Breast epithelium (tissue), 3 donors: ENCODE results near the gene PKM.

Experiments used
- CTCF ChIP-seq, 3 donors: fragments of 450-650 bp; IDR thresholded peaks; one replicate each; pipeline ENCODE4 v1.5.1; 2016 to 2017; ENCODE audit warnings: antibody characterized with exemption in 3 of 3, mild to moderate bottlenecking in 3 of 3, moderate library complexity in 3 of 3
- POLR2A ChIP-seq: fragments of 450-650 bp; IDR thresholded peaks from one replicate; pipeline ENCODE4 v1.6.1; 2016; ENCODE audit warnings: antibody characterized with exemption, mild to moderate bottlenecking, moderate library complexity

DNA sequence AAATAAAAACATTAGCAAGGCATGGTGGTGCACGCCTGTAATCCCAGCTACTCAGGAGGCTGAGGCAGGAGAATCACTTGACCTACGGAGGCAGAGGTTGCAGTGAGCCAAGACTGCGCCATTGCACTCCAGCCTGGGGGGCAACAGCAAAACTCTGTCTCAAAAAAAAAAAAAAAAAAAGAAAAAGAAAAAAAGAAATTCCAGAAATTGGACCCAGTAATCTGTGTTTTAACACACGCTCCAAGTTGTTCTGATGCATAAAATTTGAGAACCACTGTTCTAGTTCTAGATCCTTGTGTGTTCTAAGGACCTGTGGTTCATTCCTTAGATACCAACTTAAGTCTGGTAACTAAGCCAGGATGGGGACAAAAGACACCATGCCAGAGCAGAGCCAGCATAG lies 38.7 kb upstream of the PKM start:
- TF ChIP-seq CTCF (IDR thresholded peaks at IDR 0.05) (no peak), POLR2A (no peak)
